ENCODE data around the gene CARMIL1. TPM values are rescaled to one million over a fixed set of nuclear protein-coding genes. Genes with fewer than 3 reads are reported as not detected.

The CARMIL1 gene
- total and polyA plus RNA-seq, 10 of the 15 experiments (the other 5 are each of a cell fraction or from before 2014, with no cell fraction given): 6.4 to 18.1 (median 10.3) TPM

GRCh38 chr6:25555188-25555587 is 276.0 kb downstream of the CARMIL1 start:
- Histone ChIP-seq H3K27me3 (replicated peaks in 1 of 2; ENCODE audit: control insufficient read depth in 2 of 2, insufficient read depth in 2 of 2, low read length in 1 of 2) (no peaks in the 10 kb centered on the region), H3K27ac (ENCODE audit: control insufficient read depth, insufficient read depth) (no peak overlapping the region), H3K36me3 (ENCODE audit: control insufficient read depth in 2 of 2, insufficient read depth in 2 of 2, low read length in 1 of 2) (no peaks in the 10 kb centered on the region), H2AFZ (ENCODE audit: control insufficient read depth, low read depth, low read length) (no peak overlapping the region), H3K4me1 (ENCODE audit: control insufficient read depth, insufficient read depth, low read length) (no peaks in the 10 kb centered on the region), H3K9ac (ENCODE audit: control insufficient read depth, insufficient read depth, low read length) (no peak overlapping the region), H4K20me1 (ENCODE audit: control insufficient read depth, insufficient read depth) (no peaks in the 10 kb centered on the region), H3K9me3 (replicated peaks; ENCODE audit: control insufficient read depth, insufficient read depth, low read length) (no peaks in the 10 kb centered on the region), H3K4me2 (ENCODE audit: control insufficient read depth, insufficient read depth) (no peak overlapping the region), H3K79me2 (ENCODE audit: control insufficient read depth, insufficient read depth, low read length) (no peaks in the 10 kb centered on the region), H3K4me3 (no peak overlapping the region)
- TF ChIP-seq ZNF24 (IDR thresholded peaks at IDR 0.05): peak; percentile 86
- no peak for TF ChIP-seq RFX5 (IDR thresholded peaks at IDR 0.05; ENCODE audit: low read depth, low read length)
- no peak for ATAC-seq
- no peak for DNase-seq (ENCODE audit: low read depth, low spot score)
- ChIA-PET CTCF (interaction anchor here (0.6 to 6.6 kb wide), 13 partner anchors 11 to 331 kb away, joined by 3 to 151 read pairs (median 11); partner anchors contain the start of gene CARMIL1), SMC1A (ENCODE audit: uncharacterized antibody, unreplicated experiment) (interaction anchor here (0.8 to 5.8 kb wide), 18 partner anchors 10 to 334 kb away, joined by 3 to 79 read pairs (median 4); partner anchors contain the start of gene CARMIL1), RAD21 (ENCODE audit: unreplicated experiment) (interaction anchor here (0.5 to 6.8 kb wide), 13 partner anchors 41 to 389 kb away, joined by 3 to 56 read pairs (median 5); partner anchors contain the start of gene CARMIL1), POLR2A (no interaction called here)
- FAIRE-seq: no peak
- BruUV-seq (replicated peaks): no TSS peak
- 30% methylated on average over 2 of the region's 2 CpGs for WGBS (ENCODE audit: insufficient coverage, insufficient replicate concordance, low lambda C conversion rate, missing lambda C conversion rate)
- intact Hi-C loops (cut with micrococcal nuclease; ENCODE audit: unreplicated experiment): loop anchor here (5.0 kb wide), 1 partner anchor 47 kb away; no protein-coding TSS in a partner anchor
- in situ Hi-C loops (cut with MboI): loop anchor here (5.0 kb wide), 1 partner anchor 293 kb away; no protein-coding TSS in a partner anchor

- BruUV-seq (replicated peaks): no TSS peak
- ChIA-PET POLR2A (interaction anchor here (0.7 kb wide), 1 partner anchor 409 kb away, joined by 5 read pairs; no protein-coding TSS in a partner anchor), SMC1A (ENCODE audit: uncharacterized antibody, unreplicated experiment) (interaction anchor here (0.6 to 5.8 kb wide), 23 partner anchors 9 to 409 kb away, joined by 3 to 79 read pairs (median 4); partner anchors contain the start of gene CARMIL1), CTCF (interaction anchor here (0.6 to 6.6 kb wide), 46 partner anchors 9 to 733 kb away, joined by 3 to 151 read pairs (median 5); partner anchors contain the start of gene CARMIL1), RAD21 (ENCODE audit: unreplicated experiment) (interaction anchor here (1.1 to 6.8 kb wide), 7 partner anchors 62 to 333 kb away, joined by 3 to 56 read pairs (median 6); partner anchors contain the start of gene CARMIL1)
- Histone ChIP-seq H3K4me1 (ENCODE audit: control insufficient read depth, insufficient read depth, low read length) (no peaks in the 10 kb centered on the region), H3K4me2 (ENCODE audit: control insufficient read depth, insufficient read depth) (no peak overlapping the region), H3K27me3 (replicated peaks in 1 of 2; ENCODE audit: control insufficient read depth in 2 of 2, insufficient read depth in 2 of 2, low read length in 1 of 2) (no peaks in the 10 kb centered on the region), H3K79me2 (ENCODE audit: control insufficient read depth, insufficient read depth, low read length) (no peaks in the 10 kb centered on the region), H2AFZ (ENCODE audit: control insufficient read depth, low read depth, low read length) (peak overlapping the region; percentile 68), H4K20me1 (ENCODE audit: control insufficient read depth, insufficient read depth) (no peaks in the 10 kb centered on the region), H3K27ac (ENCODE audit: control insufficient read depth, insufficient read depth) (no peak overlapping the region), H3K9ac (ENCODE audit: control insufficient read depth, insufficient read depth, low read length) (no peak overlapping the region), H3K9me3 (replicated peaks; ENCODE audit: control insufficient read depth, insufficient read depth, low read length) (no peaks in the 10 kb centered on the region), H3K4me3 (no peak overlapping the region), H3K36me3 (ENCODE audit: control insufficient read depth in 2 of 2, insufficient read depth in 2 of 2, low read length in 1 of 2) (no peaks in the 10 kb centered on the region)
- in situ Hi-C loops (cut with MboI) (loop anchor here (5.0 kb wide), 1 partner anchor 294 kb away; no protein-coding TSS in a partner anchor), intact Hi-C loops (cut with micrococcal nuclease; ENCODE audit: unreplicated experiment) (loop anchor here (1.0 to 5.0 kb wide), 3 partner anchors 46 to 333 kb away; no protein-coding TSS in a partner anchor)
- DNase-seq (ENCODE audit: low read depth, low spot score) (peak; percentile 28), ATAC-seq (peak; percentile 90), FAIRE-seq (peak; percentile 73)
- 4% methylated on average over 10 of the region's 10 CpGs for WGBS (ENCODE audit: insufficient coverage, insufficient replicate concordance, low lambda C conversion rate, missing lambda C conversion rate)
- TF ChIP-seq RBBP5 (conservative IDR thresholded peaks at IDR 0.05) (no peak), YY1 (IDR thresholded peaks at IDR 0.05; ENCODE audit: low read depth, low read length) (peak; percentile 30; the same call in 1 of the 2 replicates), STAT1 (conservative IDR thresholded peaks at IDR 0.05) (no peak), RAD21 (IDR thresholded peaks at IDR 0.05; ENCODE audit: insufficient read depth, low read depth, low read length) (peak; percentile 60), CTCF (IDR thresholded peaks at IDR 0.05 in 2 of 3, conservative IDR thresholded peaks at IDR 0.05 in 1 of 3; ENCODE audit: control insufficient read depth in 2 of 3, extremely low read depth in 1 of 3, insufficient read depth in 1 of 3, low read depth in 3 of 3, low read length in 3 of 3) (peak; percentile 80 to 83 (median 81)), NFYA (IDR thresholded peaks at IDR 0.05; ENCODE audit: borderline replicate concordance, low read depth, low read length) (no peak), SIN3A (IDR thresholded peaks at IDR 0.05; ENCODE audit: low read depth, low read length) (no peak), CBX3 (IDR thresholded peaks at IDR 0.05; ENCODE audit: borderline replicate concordance, low read depth) (no peak), BCL11A (IDR thresholded peaks at IDR 0.05; ENCODE audit: low read depth, low read length) (no peak), IKZF1 (conservative IDR thresholded peaks at IDR 0.05) (no peak), ZNF622 (IDR thresholded peaks at IDR 0.05) (no peak), DPF2 (IDR thresholded peaks at IDR 0.05) (no peak), SMC3 (IDR thresholded peaks at IDR 0.05; ENCODE audit: borderline replicate concordance, low read length) (peak; percentile 91), POLR2AphosphoS2 (IDR thresholded peaks at IDR 0.05; ENCODE audit: low read depth, low read length) (no peak), NFXL1 (IDR thresholded peaks at IDR 0.05; ENCODE audit: borderline replicate concordance) (no peak)
Observed at GRCh38 chr6:25556516-25556915, 277.3 kb downstream of the CARMIL1 start.
